Activated T-helper 1 cell treated with anti-CD3 and anti-CD28 coated beads, Interleukin-12 subunit alpha, Interleukin-12 subunit beta, Interleukin-2, Interleukin-4 antibody, amounts not matched to agents 30 ng/mL and 10 ng/mL and 1 ng/mL, durations not matched to agents 14 hours and 24 hours and 36 hours (primary cell): Measurements from ENCODE around the gene BCAM. TPM values are rescaled to one million over a fixed set of nuclear protein-coding genes. Genes with fewer than 3 reads are reported as not detected.
A peak's percentile ranks its signal among the peaks of the same experiment; 100 is the strongest.
"Not testable (repeated sequence)": the region's sequence is repeated elsewhere in the genome, so short reads cannot be mapped to it uniquely, and the experiment has no call there.

Experiments
- DNase-seq: peaks from one replicate; pipeline ENCODE4 v3.0.0; 2021; ENCODE audit warnings: low spot score
- H3K27ac Mint-ChIP-seq: one replicate; pipeline ENCODE4 v1.8.0; 2021; ENCODE audit warnings: mild to moderate bottlenecking, mixed read lengths
- H3K27me3 Mint-ChIP-seq: one replicate; pipeline ENCODE4 v1.8.0; 2022; ENCODE audit warnings: mild to moderate bottlenecking, moderate library complexity, mixed read lengths; ENCODE audit not compliant: insufficient read depth
- H3K36me3 Mint-ChIP-seq: one replicate; pipeline ENCODE4 v1.8.0; 2021; ENCODE audit warnings: low read depth, mixed read lengths
- H3K4me1 Mint-ChIP-seq: one replicate; pipeline ENCODE4 v1.8.0; 2021; ENCODE audit warnings: low read depth, mixed read lengths
- H3K4me3 Mint-ChIP-seq: one replicate; pipeline ENCODE4 v1.8.0; 2021; ENCODE audit warnings: mild to moderate bottlenecking, moderate library complexity, mixed read lengths
- H3K9me3 Mint-ChIP-seq: one replicate; pipeline ENCODE4 v1.8.0; 2021; ENCODE audit warnings: mixed read lengths
- intact Hi-C: fragments of 100-400 bp; cut with micrococcal nuclease; formaldehyde crosslinking; loops from one replicate; pipeline ENCODE4 v1.15.1; 2024
- total RNA-seq: library from RNA; stranded (reverse); gene quantifications from 2 replicates; pipeline ENCODE4 v1.2.3, GENCODE V29; 2022

The BCAM gene
- total RNA-seq, result not detected in 2 replicates

GRCh38 chr19:44808463-44809371 is at the start of gene BCAM:
TSS of gene BCAM (plus strand) at chr19:44809103. CDS start at chr19:44809125, 22 bp downstream.
- Mint-ChIP-seq H3K27ac (no peak within 1 kb of the TSS), H3K36me3 (no peaks in the 10 kb centered on the region), H3K9me3 (no peaks in the 10 kb centered on the region), H3K4me1 (no peaks in the 10 kb centered on the region), H3K4me3 (no peak within 1 kb of the TSS), H3K27me3 (peaks cover 28% of the 10 kb centered on the region)
- DNase-seq, result no peak
- intact Hi-C loops, result no loop called here

GRCh38 chr19:44762038-44762437 is 46.9 kb upstream of the BCAM start:
- Mint-ChIP-seq H3K36me3 (peaks cover 30% of the 10 kb centered on the region), H3K27ac (peak overlapping the region; percentile 75), H3K27me3 (no peaks in the 10 kb centered on the region), H3K4me3 (no peak overlapping the region), H3K4me1 (peaks cover 34% of the 10 kb centered on the region), H3K9me3 (no peaks in the 10 kb centered on the region)
- no peak for DNase-seq
- intact Hi-C loops, result no loop called here

- Mint-ChIP-seq H3K4me1 (peaks cover 49% of the 10 kb centered on the region), H3K4me3 (no peak overlapping the region), H3K36me3 (peaks cover 10% of the 10 kb centered on the region), H3K27me3 (peaks cover 2% of the 10 kb centered on the region), H3K27ac (no peak overlapping the region), H3K9me3 (no peaks in the 10 kb centered on the region)
- DNase-seq, result no peak
- intact Hi-C loops, result no loop called here
These were observed 43.6 kb upstream of the BCAM start for GRCh38 chr19:44765033-44765948.

- Mint-ChIP-seq H3K4me1 (peaks cover 56% of the 10 kb centered on the region), H3K36me3 (peaks cover 7% of the 10 kb centered on the region)
- DNase-seq, result no peak
These were observed 43.0 kb upstream of the BCAM start for GRCh38 chr19:44765949-44766335.

GRCh38 chr19:44767295-44768180 is 41.4 kb upstream of the BCAM start:
- DNase-seq, result no peak
- intact Hi-C loops, result no loop called here
- Mint-ChIP-seq H3K27ac (peak overlapping the region; percentile 22), H3K4me1 (peaks cover 51% of the 10 kb centered on the region), H3K4me3 (no peak overlapping the region), H3K9me3 (no peaks in the 10 kb centered on the region), H3K27me3 (peaks cover 2% of the 10 kb centered on the region), H3K36me3 (peaks cover 6% of the 10 kb centered on the region)

More at GRCh38 chr19:44765949-44766335, 43.0 kb upstream of the BCAM start:
- Mint-ChIP-seq H3K4me3 (no peak overlapping the region), H3K27ac (no peak overlapping the region), H3K27me3 (peaks cover 2% of the 10 kb centered on the region), H3K9me3 (no peaks in the 10 kb centered on the region)
- intact Hi-C loops, result no loop called here

- DNase-seq, result peak; percentile 94
- intact Hi-C loops, result loop anchor here (1.0 to 2.0 kb wide), 8 partner anchors 17 to 200 kb away; no protein-coding TSS in a partner anchor
- Mint-ChIP-seq H3K27me3 (peaks cover 2% of the 10 kb centered on the region), H3K4me1 (peaks cover 30% of the 10 kb centered on the region), H3K4me3 (peak overlapping the region; percentile 27), H3K27ac (peak overlapping the region; percentile 64), H3K36me3 (no peaks in the 10 kb centered on the region), H3K9me3 (no peaks in the 10 kb centered on the region)
These were observed 38.2 kb upstream of the BCAM start for GRCh38 chr19:44770550-44771257.

GRCh38 chr19:44772144-44772543 is 36.8 kb upstream of the BCAM start:
- H3K9me3 Mint-ChIP-seq, H3K4me3 Mint-ChIP-seq, H3K36me3 Mint-ChIP-seq, H3K27ac Mint-ChIP-seq, H3K27me3 Mint-ChIP-seq, DNase-seq, intact Hi-C loops: not testable (repeated sequence)
- peaks cover 28% of the 10 kb centered on the region for H3K4me1 Mint-ChIP-seq

GRCh38 chr19:44772959-44773358 is 35.9 kb upstream of the BCAM start:
- H3K27ac Mint-ChIP-seq, result no peak overlapping the region
- peaks cover 19% of the 10 kb centered on the region for H3K4me1 Mint-ChIP-seq
- intact Hi-C loops, result no loop called here

GRCh38 chr19:44775676-44776240 is 33.1 kb upstream of the BCAM start:
- Mint-ChIP-seq H3K27me3 (peaks cover 2% of the 10 kb centered on the region), H3K9me3 (no peaks in the 10 kb centered on the region), H3K4me1 (peaks cover 2% of the 10 kb centered on the region), H3K36me3 (no peaks in the 10 kb centered on the region), H3K27ac (no peak overlapping the region), H3K4me3 (no peak overlapping the region)
- DNase-seq, result no peak
- intact Hi-C loops, result no loop called here

More at GRCh38 chr19:44772959-44773358, 35.9 kb upstream of the BCAM start:
- peaks cover 4% of the 10 kb centered on the region for H3K27me3 Mint-ChIP-seq
- H3K36me3 Mint-ChIP-seq, result no peaks in the 10 kb centered on the region
- no peaks in the 10 kb centered on the region for H3K9me3 Mint-ChIP-seq
- no peak for DNase-seq
- no peak overlapping the region for H3K4me3 Mint-ChIP-seq

GRCh38 chr19:44776402-44777096 is 32.4 kb upstream of the BCAM start:
- Mint-ChIP-seq H3K36me3 (no peaks in the 10 kb centered on the region), H3K27ac (no peak overlapping the region), H3K9me3 (no peaks in the 10 kb centered on the region), H3K27me3 (peaks cover 2% of the 10 kb centered on the region), H3K4me3 (no peak overlapping the region), H3K4me1 (no peaks in the 10 kb centered on the region)
- intact Hi-C loops, result no loop called here
- DNase-seq, result no peak

GRCh38 chr19:44777715-44778347 is 31.1 kb upstream of the BCAM start, which contains the start of gene CBLC:
TSS of gene CBLC (plus strand) at chr19:44777890. CDS start at chr19:44777932, 42 bp downstream.
- Mint-ChIP-seq H3K27ac (no peak within 1 kb of the TSS), H3K9me3 (no peaks in the 10 kb centered on the region), H3K36me3 (no peaks in the 10 kb centered on the region), H3K4me3 (no peak within 1 kb of the TSS), H3K4me1 (no peaks in the 10 kb centered on the region), H3K27me3 (peaks cover 3% of the 10 kb centered on the region)
- intact Hi-C loops, result no loop called here
- DNase-seq, result no peak
